ENCODE measurements around the gene KLHL29. TPM values are rescaled to one million over a fixed set of nuclear protein-coding genes. Genes with fewer than 3 reads are reported as not detected.

KLHL29 gene
- total RNA-seq, 1 experiment from 2014 or later, result 2.4 TPM

GRCh38 chr2:23550553-23550952, 165.6 kb downstream of the KLHL29 start:
- H3K9ac ChIP-seq (ENCODE audit: extremely low read depth, insufficient read length, low read length), result no peak overlapping the region
- Mint-ChIP-seq H3K4me1 (peaks cover 10 to 18% of the 10 kb centered on the region in 2 experiments), H3K27me3 (ENCODE audit: low read depth) (no peaks in the 10 kb centered on the region; the same call in 1 of the 2 replicates), H3K9me3 (no peaks in the 10 kb centered on the region), H3K36me3 (ENCODE audit: insufficient read depth in 1 of 3, low read depth in 3 of 3) (no peaks in the 10 kb centered on the region; a peak in 1 of 7 replicates), H3K4me3 (no peak overlapping the region), H3K27ac (no peak overlapping the region)
- no peaks in the 10 kb centered on the region for H3K79me2 ChIP-seq (ENCODE audit: insufficient read depth, low read length)
- no peak overlapping the region for H3K18ac ChIP-seq (ENCODE audit: insufficient read length, low read depth, low read length)
- H3K27ac ChIP-seq (ENCODE audit: insufficient read length, low read depth, low read length), result no peak overlapping the region
- H2BK5ac ChIP-seq (ENCODE audit: insufficient read length, low read length), result no peak overlapping the region
- H4K20me1 ChIP-seq (ENCODE audit: control insufficient read depth, insufficient read depth, insufficient read length), result no peaks in the 10 kb centered on the region
- no peak overlapping the region for H3K56ac ChIP-seq (ENCODE audit: insufficient read length, low read depth, low read length)
- no peak overlapping the region for H2AFZ ChIP-seq (ENCODE audit: low read length)
- no peaks in the 10 kb centered on the region for H3K27me3 ChIP-seq (ENCODE audit: insufficient read depth, low read length)
- no peak overlapping the region for H3K4me2 ChIP-seq (ENCODE audit: insufficient read depth, insufficient read length, low read length)
- H4K91ac ChIP-seq (ENCODE audit: insufficient read length, low read depth, low read length), result no peak overlapping the region
- no peak for DNase-seq
- no peak overlapping the region for H2BK20ac ChIP-seq (ENCODE audit: low read depth, low read length, poor library complexity, severe bottlenecking)
- H3K23me2 ChIP-seq (ENCODE audit: insufficient read length, low read depth, low read length, poor library complexity, severe bottlenecking), result no peaks in the 10 kb centered on the region
- no peak overlapping the region for H3K23ac ChIP-seq (ENCODE audit: insufficient read length, low read depth, low read length)
- no peak overlapping the region for H3K14ac ChIP-seq (ENCODE audit: insufficient read depth, low read length)
- no peaks in the 10 kb centered on the region for H3K9me3 ChIP-seq (ENCODE audit: control insufficient read depth, low read depth, low read length)
- no peak overlapping the region for H4K5ac ChIP-seq (ENCODE audit: insufficient read length, low read depth, low read length)
- no peak overlapping the region for H3K4ac ChIP-seq (ENCODE audit: low read depth, low read length)
- no peak overlapping the region for H2BK120ac ChIP-seq (ENCODE audit: low read depth, low read length, poor library complexity, severe bottlenecking)
- WGBS (ENCODE audit: extremely low coverage, insufficient read length, low lambda C conversion rate), result no CpG with 5 or more reads among the region's 7 CpGs
- no peak overlapping the region for H2BK15ac ChIP-seq (ENCODE audit: low read depth, low read length)
- no peak overlapping the region for H2AK5ac ChIP-seq (ENCODE audit: insufficient read length, low read length)
- H4K8ac ChIP-seq (replicated peaks; ENCODE audit: insufficient read length, low read depth, low read length), result no peak overlapping the region
- no peak overlapping the region for H3T11ph ChIP-seq (ENCODE audit: low read length)
- no peak overlapping the region for H2BK12ac ChIP-seq (ENCODE audit: insufficient read length, low read depth, low read length)
- H3K4me1 ChIP-seq (ENCODE audit: insufficient read depth, low read length), result no peaks in the 10 kb centered on the region
- H3K79me1 ChIP-seq (ENCODE audit: insufficient read depth, low read depth, low read length, poor library complexity, severe bottlenecking), result no peaks in the 10 kb centered on the region
- TF ChIP-seq, protein P1, sequence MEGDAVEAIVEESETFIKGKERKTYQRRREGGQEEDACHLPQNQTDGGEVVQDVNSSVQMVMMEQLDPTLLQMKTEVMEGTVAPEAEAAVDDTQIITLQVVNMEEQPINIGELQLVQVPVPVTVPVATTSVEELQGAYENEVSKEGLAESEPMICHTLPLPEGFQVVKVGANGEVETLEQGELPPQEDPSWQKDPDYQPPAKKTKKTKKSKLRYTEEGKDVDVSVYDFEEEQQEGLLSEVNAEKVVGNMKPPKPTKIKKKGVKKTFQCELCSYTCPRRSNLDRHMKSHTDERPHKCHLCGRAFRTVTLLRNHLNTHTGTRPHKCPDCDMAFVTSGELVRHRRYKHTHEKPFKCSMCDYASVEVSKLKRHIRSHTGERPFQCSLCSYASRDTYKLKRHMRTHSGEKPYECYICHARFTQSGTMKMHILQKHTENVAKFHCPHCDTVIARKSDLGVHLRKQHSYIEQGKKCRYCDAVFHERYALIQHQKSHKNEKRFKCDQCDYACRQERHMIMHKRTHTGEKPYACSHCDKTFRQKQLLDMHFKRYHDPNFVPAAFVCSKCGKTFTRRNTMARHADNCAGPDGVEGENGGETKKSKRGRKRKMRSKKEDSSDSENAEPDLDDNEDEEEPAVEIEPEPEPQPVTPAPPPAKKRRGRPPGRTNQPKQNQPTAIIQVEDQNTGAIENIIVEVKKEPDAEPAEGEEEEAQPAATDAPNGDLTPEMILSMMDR (conservative IDR thresholded peaks at IDR 0.05), result no peak
